HEK293T (cell line): Measurements from ENCODE around the gene RBCK1.

ENCODE experiments used
- ARNT ChIP-seq: fragments of 450-650 bp; IDR thresholded peaks from 2 replicates; pipeline ENCODE4 v1.6.1; 2017; ENCODE audit warnings: mild to moderate bottlenecking
- ELF4 ChIP-seq: fragments of 450-650 bp; IDR thresholded peaks from 2 replicates; pipeline ENCODE4 v1.6.1; 2017; ENCODE audit warnings: antibody characterized with exemption
- TARDBP ChIP-seq: fragments of 450-650 bp; IDR thresholded peaks from 2 replicates; pipeline ENCODE4 v1.6.1; 2016
- ZNF384 ChIP-seq: fragments of 450-650 bp; IDR thresholded peaks from 2 replicates; pipeline ENCODE4 v1.6.1; 2016
- TF ChIP-seq, protein P1 (sequence below): fragments of 450-650 bp; IDR thresholded peaks from 2 replicates; pipeline ENCODE4 v1.6.1; 2016

DNA sequence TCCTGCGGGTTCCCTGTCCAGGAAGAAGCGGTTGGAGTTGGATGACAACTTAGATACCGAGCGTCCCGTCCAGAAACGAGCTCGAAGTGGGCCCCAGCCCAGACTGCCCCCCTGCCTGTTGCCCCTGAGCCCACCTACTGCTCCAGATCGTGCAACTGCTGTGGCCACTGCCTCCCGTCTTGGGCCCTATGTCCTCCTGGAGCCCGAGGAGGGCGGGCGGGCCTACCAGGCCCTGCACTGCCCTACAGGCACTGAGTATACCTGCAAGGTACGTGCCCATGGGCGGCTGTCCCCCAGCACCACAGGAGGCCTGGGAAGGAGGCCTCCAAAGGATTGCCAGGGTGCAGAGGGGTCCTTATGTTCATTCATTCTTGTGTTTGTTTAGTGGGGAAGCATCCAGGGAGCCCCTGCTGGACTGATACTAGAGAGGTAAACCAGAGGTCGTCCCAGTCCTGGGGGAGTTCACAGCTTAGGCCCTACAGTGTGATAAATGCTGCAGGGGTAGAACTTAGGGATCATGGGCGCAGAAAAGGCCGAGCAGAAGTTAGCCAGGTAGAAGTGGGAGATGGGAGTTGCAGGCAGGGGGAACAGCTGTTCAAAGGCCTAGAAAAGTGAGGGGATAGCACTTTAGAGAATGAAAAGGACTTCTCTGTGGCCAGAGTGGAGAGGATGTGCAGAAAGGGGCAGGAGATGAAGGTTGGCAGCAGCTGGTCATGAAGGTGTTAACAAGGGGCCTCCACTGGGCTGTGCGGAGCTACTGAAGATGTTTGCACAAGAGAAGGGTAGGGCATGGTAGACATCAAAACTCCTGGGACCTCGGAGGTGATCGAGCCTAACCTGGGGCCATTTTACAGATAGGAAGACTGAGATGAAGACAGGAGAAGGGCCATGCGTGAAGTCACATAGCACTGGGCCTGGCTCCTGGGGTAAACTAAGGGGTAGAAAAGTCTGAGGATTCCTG, 19.8 kb upstream of the RBCK1 start:
- TF ChIP-seq ARNT (no peak), ZNF384 (no peak), ELF4 (no peak), TARDBP (no peak)
- TF ChIP-seq, protein P1, sequence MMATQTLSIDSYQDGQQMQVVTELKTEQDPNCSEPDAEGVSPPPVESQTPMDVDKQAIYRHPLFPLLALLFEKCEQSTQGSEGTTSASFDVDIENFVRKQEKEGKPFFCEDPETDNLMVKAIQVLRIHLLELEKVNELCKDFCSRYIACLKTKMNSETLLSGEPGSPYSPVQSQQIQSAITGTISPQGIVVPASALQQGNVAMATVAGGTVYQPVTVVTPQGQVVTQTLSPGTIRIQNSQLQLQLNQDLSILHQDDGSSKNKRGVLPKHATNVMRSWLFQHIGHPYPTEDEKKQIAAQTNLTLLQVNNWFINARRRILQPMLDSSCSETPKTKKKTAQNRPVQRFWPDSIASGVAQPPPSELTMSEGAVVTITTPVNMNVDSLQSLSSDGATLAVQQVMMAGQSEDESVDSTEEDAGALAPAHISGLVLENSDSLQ, result no peak
